Measurements from ENCODE around the gene PHF20.
"Not testable (repeated sequence)": the region's sequence is repeated elsewhere in the genome, so short reads cannot be mapped to it uniquely, and the experiment has no call there.

Gene PHF20

GRCh38 chr20:35783811-35784210, 12.0 kb downstream of the PHF20 start:
- DNase-seq = not testable (repeated sequence)

- DNase-seq = not testable (repeated sequence)
Measured at GRCh38 chr20:35785541-35785940, 13.7 kb downstream of the PHF20 start.

GRCh38 chr20:35788796-35789195, 17.0 kb downstream of the PHF20 start:
- no peak for DNase-seq

GRCh38 chr20:35791097-35791496, 19.3 kb downstream of the PHF20 start:
- no peak for DNase-seq

GRCh38 chr20:35791821-35792220, 20.0 kb downstream of the PHF20 start:
- no peak for DNase-seq

- no peak for DNase-seq
Measured at GRCh38 chr20:35792740-35793139, 20.9 kb downstream of the PHF20 start.

- no peak for DNase-seq
Measured at GRCh38 chr20:35796571-35796970, 24.8 kb downstream of the PHF20 start.

GRCh38 chr20:35801865-35802264, 30.1 kb downstream of the PHF20 start:
- DNase-seq = no peak

- no peak for DNase-seq
Measured at GRCh38 chr20:35806075-35806474, 34.3 kb downstream of the PHF20 start.

- DNase-seq = no peak
Measured at GRCh38 chr20:35807877-35808276, 36.1 kb downstream of the PHF20 start.

GRCh38 chr20:35820715-35821114, 48.9 kb downstream of the PHF20 start:
- no peak for DNase-seq

- DNase-seq = no peak
Measured at GRCh38 chr20:35821807-35822242, 50.0 kb downstream of the PHF20 start.

- no peak for DNase-seq
Measured at GRCh38 chr20:35823147-35823546, 51.3 kb downstream of the PHF20 start.

GRCh38 chr20:35823937-35824336, 52.1 kb downstream of the PHF20 start:
- DNase-seq = no peak

- no peak for DNase-seq
Measured at GRCh38 chr20:35826397-35826998, 54.7 kb downstream of the PHF20 start.

GRCh38 chr20:35828434-35828833, 56.6 kb downstream of the PHF20 start:
- DNase-seq = no peak

GRCh38 chr20:35828916-35829315, 57.1 kb downstream of the PHF20 start:
- DNase-seq = no peak

- no peak for DNase-seq
Measured at GRCh38 chr20:35830264-35830663, 58.4 kb downstream of the PHF20 start.

GRCh38 chr20:35831029-35831428, 59.2 kb downstream of the PHF20 start:
- no peak for DNase-seq

GRCh38 chr20:35831971-35832370, 60.2 kb downstream of the PHF20 start:
- no peak for DNase-seq

- DNase-seq = no peak
Measured at GRCh38 chr20:35833241-35833640, 61.4 kb downstream of the PHF20 start.

GRCh38 chr20:35837577-35838195, 65.9 kb downstream of the PHF20 start:
- DNase-seq = no peak

- no peak for DNase-seq
Measured at GRCh38 chr20:35838205-35838604, 66.4 kb downstream of the PHF20 start.

GRCh38 chr20:35839904-35840303, 68.1 kb downstream of the PHF20 start:
- DNase-seq = no peak

GRCh38 chr20:35840421-35840820, 68.6 kb downstream of the PHF20 start:
- DNase-seq = no peak
